Measurements from ENCODE around the gene CORO7. TPM values are rescaled to one million over a fixed set of nuclear protein-coding genes. Genes with fewer than 3 reads are reported as not detected.

CORO7 gene
- total and polyA plus RNA-seq, 2 donors (not counting 1 experiment from before 2014, with no cell fraction given): 117 to 230 TPM

DNA sequence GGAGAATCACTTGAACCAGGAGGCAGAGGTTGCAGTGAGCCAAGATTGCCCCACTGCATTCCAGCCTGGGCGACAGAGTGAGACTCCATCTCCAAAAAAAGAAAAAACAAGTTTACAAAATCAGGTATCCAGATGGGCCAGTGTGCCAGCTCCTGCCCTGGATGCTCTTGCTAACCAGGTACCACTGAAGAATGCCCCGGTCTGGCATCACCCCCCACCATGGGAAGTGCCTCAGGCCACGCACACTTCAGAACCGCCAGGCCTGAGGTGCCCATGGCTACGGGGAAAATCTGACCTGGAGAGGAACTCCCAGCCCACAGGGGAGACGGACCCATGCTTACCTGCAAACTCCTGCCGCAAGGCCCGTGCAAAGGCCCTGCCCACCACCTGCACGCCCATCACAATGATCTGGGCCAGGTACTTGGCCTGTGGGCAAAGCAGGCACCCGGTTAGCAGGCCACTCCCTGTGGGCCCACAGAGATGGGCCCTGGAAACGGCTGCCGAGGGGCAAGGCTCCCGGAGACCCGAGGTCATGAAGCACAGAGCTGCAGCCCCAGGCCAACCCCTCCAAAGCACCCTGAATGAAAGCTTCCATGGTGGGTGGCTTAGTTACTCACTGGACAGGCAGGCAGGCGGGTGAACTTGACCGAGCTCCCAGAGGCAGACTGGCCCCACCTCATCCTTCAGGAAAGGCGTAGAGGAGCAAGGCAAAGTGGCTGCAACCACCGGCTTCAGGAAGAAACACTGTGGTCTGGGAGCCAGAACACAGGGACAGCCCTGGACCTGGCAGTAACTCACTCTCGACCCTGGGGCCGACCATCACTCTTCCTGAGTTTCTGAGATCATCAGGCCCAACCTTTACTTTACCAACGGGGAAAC, 73.3 kb downstream of the CORO7 start:
- Mint-ChIP-seq H3K4me3 (no peak overlapping the region), H3K9me3 (ENCODE audit: insufficient read depth) (no peaks in the 10 kb centered on the region), H3K4me1 (peaks cover 5% of the 10 kb centered on the region), H3K27ac (no peak overlapping the region), H3K27me3 (no peaks in the 10 kb centered on the region)
- CTCF ChIA-PET: no interaction called here
- ATAC-seq (ENCODE audit: low read depth): no peak
- DNase-seq: no peak
- Histone ChIP-seq H3K4me2 (replicated peaks; ENCODE audit: low read depth, low read length, poor library complexity, severe bottlenecking) (no peak overlapping the region), H3K27ac (ENCODE audit: low read length in 2 of 2) (no peak overlapping the region), H3K79me2 (ENCODE audit: control insufficient read depth, insufficient read depth, low read length) (peaks cover 70% of the 10 kb centered on the region), H3K9me3 (ENCODE audit: control extremely low read depth in 1 of 3, control insufficient read depth in 2 of 3, insufficient read depth in 1 of 3, low read length in 2 of 3) (no peaks in the 10 kb centered on the region), H4K20me1 (ENCODE audit: control insufficient read depth, insufficient read depth, low read length, poor library complexity, severe bottlenecking) (peaks cover 56% of the 10 kb centered on the region), H3K4me3 (ENCODE audit: control extremely low read depth in 1 of 5, extremely low read depth in 1 of 5, insufficient read depth in 1 of 5, low read depth in 2 of 5, low read length in 4 of 5) (no peak overlapping the region), H3K9ac (ENCODE audit: low read length) (no peak overlapping the region), H3K36me3 (replicated peaks in 1 of 2; ENCODE audit: control extremely low read depth in 1 of 2, control insufficient read depth in 1 of 2, extremely low read depth in 1 of 2, insufficient read depth in 2 of 2, low read length in 1 of 2) (peaks cover 1 to 11% of the 10 kb centered on the region in 2 experiments), H2AFZ (ENCODE audit: insufficient read depth, low read depth, low read length, poor library complexity, severe bottlenecking) (no peak overlapping the region), H3K4me1 (ENCODE audit: control insufficient read depth in 2 of 2, insufficient read depth in 2 of 2, low read length in 2 of 2) (no peaks in the 10 kb centered on the region), H3K27me3 (replicated peaks in 1 of 4; ENCODE audit: control extremely low read depth in 1 of 4, control insufficient read depth in 3 of 4, insufficient read depth in 4 of 4, low read length in 3 of 4) (no peaks in the 10 kb centered on the region)
- intact Hi-C loops (cut with micrococcal nuclease): no loop called here
- WGBS (ENCODE audit: insufficient coverage): 96% methylated on average over 21 of the region's 21 CpGs
- no peak for TF ChIP-seq EZH2 (IDR thresholded peaks at IDR 0.05; ENCODE audit: borderline replicate concordance, insufficient read depth, low read depth, low read length, poor library complexity, severe bottlenecking)
- TF ChIP-seq, protein P1, sequence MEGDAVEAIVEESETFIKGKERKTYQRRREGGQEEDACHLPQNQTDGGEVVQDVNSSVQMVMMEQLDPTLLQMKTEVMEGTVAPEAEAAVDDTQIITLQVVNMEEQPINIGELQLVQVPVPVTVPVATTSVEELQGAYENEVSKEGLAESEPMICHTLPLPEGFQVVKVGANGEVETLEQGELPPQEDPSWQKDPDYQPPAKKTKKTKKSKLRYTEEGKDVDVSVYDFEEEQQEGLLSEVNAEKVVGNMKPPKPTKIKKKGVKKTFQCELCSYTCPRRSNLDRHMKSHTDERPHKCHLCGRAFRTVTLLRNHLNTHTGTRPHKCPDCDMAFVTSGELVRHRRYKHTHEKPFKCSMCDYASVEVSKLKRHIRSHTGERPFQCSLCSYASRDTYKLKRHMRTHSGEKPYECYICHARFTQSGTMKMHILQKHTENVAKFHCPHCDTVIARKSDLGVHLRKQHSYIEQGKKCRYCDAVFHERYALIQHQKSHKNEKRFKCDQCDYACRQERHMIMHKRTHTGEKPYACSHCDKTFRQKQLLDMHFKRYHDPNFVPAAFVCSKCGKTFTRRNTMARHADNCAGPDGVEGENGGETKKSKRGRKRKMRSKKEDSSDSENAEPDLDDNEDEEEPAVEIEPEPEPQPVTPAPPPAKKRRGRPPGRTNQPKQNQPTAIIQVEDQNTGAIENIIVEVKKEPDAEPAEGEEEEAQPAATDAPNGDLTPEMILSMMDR (IDR thresholded peaks at IDR 0.05): no peak
- POLR2A ChIA-PET: interaction anchor here (0.6 kb wide), 1 partner anchor 144 kb away, joined by 7 read pairs; no protein-coding TSS in a partner anchor

DNA sequence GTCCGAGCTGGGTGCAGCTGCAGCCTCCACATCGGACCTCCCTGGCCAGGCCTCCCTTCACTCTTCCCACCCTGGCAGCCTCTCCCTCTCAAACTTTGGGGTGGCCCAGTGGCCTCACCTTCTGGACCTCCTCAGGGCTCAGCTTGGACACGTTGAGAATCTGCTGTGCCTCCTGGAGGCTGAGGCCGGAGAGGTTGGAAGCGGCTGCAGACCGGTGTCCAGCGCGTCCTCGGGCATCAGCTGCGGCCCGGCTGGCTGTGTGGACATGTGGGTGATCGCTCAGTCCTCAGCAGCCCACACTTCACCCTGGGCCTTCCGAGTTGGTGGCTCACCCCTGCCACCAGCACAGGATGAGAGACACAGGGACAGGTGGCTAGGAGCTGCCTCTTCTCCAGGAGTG, 75.1 kb downstream of the CORO7 start:
- POLR2A ChIA-PET: no interaction called here
- no peak for TF ChIP-seq EZH2 (IDR thresholded peaks at IDR 0.05; ENCODE audit: borderline replicate concordance, insufficient read depth, low read depth, low read length, poor library complexity, severe bottlenecking)
- TF ChIP-seq, protein P1 (IDR thresholded peaks at IDR 0.05): no peak
- no peaks in the 10 kb centered on the region for H3K9me3 Mint-ChIP-seq (ENCODE audit: insufficient read depth)

More for the DNA sequence above, 75.1 kb downstream of the CORO7 start:
- H3K4me1 ChIP-seq (ENCODE audit: control insufficient read depth in 2 of 2, insufficient read depth in 2 of 2, low read length in 2 of 2): no peaks in the 10 kb centered on the region
- peaks cover 49% of the 10 kb centered on the region for H4K20me1 ChIP-seq (ENCODE audit: control insufficient read depth, insufficient read depth, low read length, poor library complexity, severe bottlenecking)
- Mint-ChIP-seq H3K4me1 (peaks cover 3% of the 10 kb centered on the region), H3K4me3 (no peak overlapping the region), H3K27ac (no peak overlapping the region), H3K27me3 (no peaks in the 10 kb centered on the region)
- H3K79me2 ChIP-seq (ENCODE audit: control insufficient read depth, insufficient read depth, low read length): peaks cover 71% of the 10 kb centered on the region
- no peaks in the 10 kb centered on the region for H3K9me3 ChIP-seq (ENCODE audit: control extremely low read depth in 1 of 3, control insufficient read depth in 2 of 3, insufficient read depth in 1 of 3, low read length in 2 of 3)
- H3K36me3 ChIP-seq (replicated peaks in 1 of 2; ENCODE audit: control extremely low read depth in 1 of 2, control insufficient read depth in 1 of 2, extremely low read depth in 1 of 2, insufficient read depth in 2 of 2, low read length in 1 of 2): peaks cover 0 to 11% of the 10 kb centered on the region in 2 experiments
- DNase-seq (no peak), ATAC-seq (ENCODE audit: low read depth) (no peak)
- intact Hi-C loops (cut with micrococcal nuclease): no loop called here
- CTCF ChIA-PET: interaction anchor here (1.3 kb wide), 1 partner anchor 52 kb away, joined by 7 read pairs; no protein-coding TSS in a partner anchor
- WGBS (ENCODE audit: insufficient coverage): 97% methylated on average over 12 of the region's 13 CpGs
- H3K4me3 ChIP-seq (ENCODE audit: control extremely low read depth in 1 of 5, extremely low read depth in 1 of 5, insufficient read depth in 1 of 5, low read depth in 2 of 5, low read length in 4 of 5): no peak overlapping the region
- no peak overlapping the region for H3K9ac ChIP-seq (ENCODE audit: low read length)
- no peak overlapping the region for H3K27ac ChIP-seq (ENCODE audit: low read length in 2 of 2)
- no peaks in the 10 kb centered on the region for H3K27me3 ChIP-seq (replicated peaks in 1 of 4; ENCODE audit: control extremely low read depth in 1 of 4, control insufficient read depth in 3 of 4, insufficient read depth in 4 of 4, low read length in 3 of 4)
- H3K4me2 ChIP-seq (replicated peaks; ENCODE audit: low read depth, low read length, poor library complexity, severe bottlenecking): no peak overlapping the region
- no peak overlapping the region for H2AFZ ChIP-seq (ENCODE audit: insufficient read depth, low read depth, low read length, poor library complexity, severe bottlenecking)
